NCI-H460 (cell line): ENCODE results near the gene FAM124A. TPM values are rescaled to one million over a fixed set of nuclear protein-coding genes. Genes with fewer than 3 reads are reported as not detected.

ENCODE experiments used
- DNase-seq: peaks from one replicate; pipeline ENCODE4 v3.0.0-alpha.2; 2016; ENCODE audit warnings: low read depth; ENCODE audit errors: extremely low read depth
- total RNA-seq: library from RNA; depleted of rRNA; stranded (reverse); fragments of >200 nt; shearing (Covaris generic); gene quantifications from 2 replicates; pipeline ENCODE4 v1.2.3, GENCODE V29; 2014

Gene FAM124A
- total RNA-seq, 1 experiment from 2014 or later: 1.7 TPM

GRCh38 chr13:51240958-51241357, 18.8 kb downstream of the FAM124A start:
- no peak for DNase-seq

- no peak for DNase-seq
Observed at GRCh38 chr13:51241720-51242119, 19.5 kb downstream of the FAM124A start.

GRCh38 chr13:51243227-51243626, 21.0 kb downstream of the FAM124A start:
- no peak for DNase-seq

- DNase-seq: no peak
Observed at GRCh38 chr13:51243832-51244231, 21.6 kb downstream of the FAM124A start.

DNA sequence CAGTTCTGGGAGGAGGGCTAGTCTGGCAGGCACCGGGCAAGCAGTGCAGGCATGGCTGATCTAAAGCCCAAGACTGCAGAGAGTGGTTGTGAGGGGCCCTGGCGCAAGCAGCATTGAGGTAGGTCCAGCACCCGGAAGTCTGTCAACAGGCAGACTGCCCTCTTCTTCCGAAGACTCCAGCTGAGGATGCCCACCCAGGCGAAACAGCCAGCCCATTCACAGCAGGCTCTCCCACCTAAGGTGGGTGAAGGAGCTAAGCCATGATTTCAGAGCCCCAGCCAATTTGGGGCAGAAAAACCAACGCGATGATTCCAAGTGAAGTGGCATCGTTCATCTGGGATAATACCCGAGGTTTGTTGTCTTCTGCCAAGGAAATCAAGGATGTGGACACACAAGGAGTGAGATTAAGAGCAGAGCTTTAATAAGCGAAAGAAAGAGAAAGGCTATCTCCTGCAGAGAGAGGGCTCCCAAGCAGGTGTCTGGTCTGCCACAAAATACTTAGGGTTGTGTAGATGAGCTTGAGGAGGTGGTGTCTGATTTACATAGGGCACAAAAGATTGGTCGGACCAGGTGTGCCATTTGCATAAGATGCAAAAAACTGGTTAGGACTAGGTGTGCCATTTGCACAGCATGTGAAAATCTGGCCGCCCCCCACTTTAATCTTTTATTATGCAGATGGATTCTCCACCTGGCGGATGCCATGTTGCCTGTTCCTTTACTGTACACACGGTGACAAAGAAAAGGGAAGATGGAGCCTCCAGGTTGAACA, 22.6 kb downstream of the FAM124A start:
- no peak for DNase-seq

DNA sequence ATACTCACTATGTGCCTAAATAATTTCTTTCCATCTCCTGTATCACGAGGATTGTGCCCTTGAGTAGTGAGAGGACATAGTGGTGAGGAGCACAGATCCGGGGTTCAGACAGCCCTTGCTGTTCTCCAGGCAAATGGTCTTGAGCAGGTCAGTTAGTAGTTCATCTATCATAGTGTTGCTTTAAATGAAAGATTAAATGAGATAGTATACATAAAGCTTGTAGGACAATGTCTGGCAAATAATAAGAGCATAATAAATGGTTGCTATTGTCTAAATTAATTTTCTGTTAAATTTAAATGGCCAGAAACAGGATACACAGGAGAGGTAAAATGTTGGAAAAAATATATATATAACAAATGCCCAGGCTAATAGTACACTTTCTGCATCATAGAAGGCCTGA, 23.4 kb downstream of the FAM124A start:
- DNase-seq: no peak

- DNase-seq: no peak
Observed at GRCh38 chr13:51246025-51246417, 23.8 kb downstream of the FAM124A start.

GRCh38 chr13:51246418-51247277, 24.4 kb downstream of the FAM124A start:
- no peak for DNase-seq

DNA sequence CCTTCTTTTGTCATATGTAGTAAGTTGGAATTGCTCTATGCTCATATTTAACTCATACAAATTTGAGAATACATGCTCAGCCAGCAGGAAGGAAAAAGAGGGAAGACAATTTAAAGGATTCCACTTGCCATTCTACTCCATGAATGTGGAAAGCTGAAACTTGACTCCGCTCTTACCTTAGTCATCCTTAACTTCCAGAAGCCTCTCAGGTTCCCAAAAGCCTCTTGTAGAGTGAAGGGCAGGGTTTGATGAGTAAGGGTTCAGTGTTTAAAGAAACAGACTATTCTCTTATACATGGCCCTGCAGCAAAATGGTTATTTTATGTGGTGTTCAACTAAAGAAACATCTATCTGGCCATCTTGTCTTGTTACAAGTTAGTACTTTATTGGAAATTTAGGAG, 27.1 kb downstream of the FAM124A start:
- DNase-seq: no peak

- DNase-seq: no peak
Observed at GRCh38 chr13:51249770-51250741, 27.9 kb downstream of the FAM124A start.

- DNase-seq: no peak
Observed at GRCh38 chr13:51251480-51251879, 29.3 kb downstream of the FAM124A start.

DNA sequence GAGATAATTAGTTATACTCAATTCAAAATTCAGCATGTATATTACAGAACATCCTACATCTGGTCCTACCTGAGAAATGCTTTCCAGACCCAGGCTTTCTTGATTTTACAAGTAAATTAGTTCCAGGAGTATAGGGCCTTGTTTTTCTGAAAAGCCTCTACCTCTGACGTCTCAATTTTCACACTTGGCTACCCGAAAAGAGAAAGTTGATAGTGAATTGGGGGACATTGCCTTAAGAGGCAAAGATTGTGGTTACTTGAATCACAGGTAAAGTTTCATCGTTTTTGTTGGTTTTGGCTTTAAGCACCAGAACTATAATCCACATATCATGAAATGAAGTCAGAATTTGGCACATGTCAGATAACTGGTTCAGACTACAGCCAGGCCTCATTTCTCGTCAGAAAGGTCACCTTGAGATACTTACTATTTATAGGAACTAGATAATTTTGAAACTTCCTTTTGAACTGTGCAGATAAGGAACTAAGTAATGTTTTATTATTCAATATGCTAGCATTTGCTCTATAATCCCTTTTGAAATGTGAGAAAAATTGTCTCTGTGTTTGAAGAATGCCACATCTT, 30.8 kb downstream of the FAM124A start:
- DNase-seq: no peak

DNA sequence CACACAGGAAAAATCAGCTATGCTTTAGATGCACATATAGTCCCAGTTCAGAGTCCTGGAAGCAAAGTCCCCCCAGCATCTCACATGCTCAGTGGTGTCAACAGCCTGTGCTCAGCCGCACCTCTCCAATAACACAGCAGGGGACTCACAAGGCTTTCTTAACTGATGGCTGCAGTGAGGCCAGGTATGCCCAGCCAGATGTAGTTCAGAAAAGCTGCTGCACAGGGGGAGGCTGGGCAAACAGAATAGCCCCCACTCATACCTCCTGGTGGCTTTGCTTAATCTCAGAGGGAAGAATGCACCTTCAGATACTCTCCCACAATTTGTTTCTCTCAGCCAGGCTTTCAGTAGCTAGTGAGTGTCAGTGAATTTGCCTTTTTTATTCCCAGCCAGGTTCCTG, 33.4 kb downstream of the FAM124A start:
- no peak for DNase-seq

DNA sequence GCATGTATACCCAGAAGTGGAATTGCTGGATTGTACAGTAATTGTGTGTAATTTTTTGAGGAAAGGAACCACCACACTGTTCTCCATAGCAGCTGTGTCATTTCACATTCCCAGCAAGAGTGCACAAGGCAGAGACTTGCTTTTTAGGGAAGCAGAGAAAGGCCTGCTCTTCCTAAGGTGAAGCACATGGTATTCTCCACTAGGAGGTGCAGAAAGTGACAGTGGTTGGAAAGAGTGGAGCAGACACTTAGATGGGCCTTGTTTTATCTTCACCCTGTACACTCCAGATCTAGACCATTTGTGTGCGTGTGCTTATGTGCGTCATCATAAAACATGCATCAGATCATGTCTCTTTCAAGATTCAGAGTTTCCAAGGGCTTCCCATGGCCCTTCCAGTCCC, 35.0 kb downstream of the FAM124A start:
- DNase-seq: no peak

DNA sequence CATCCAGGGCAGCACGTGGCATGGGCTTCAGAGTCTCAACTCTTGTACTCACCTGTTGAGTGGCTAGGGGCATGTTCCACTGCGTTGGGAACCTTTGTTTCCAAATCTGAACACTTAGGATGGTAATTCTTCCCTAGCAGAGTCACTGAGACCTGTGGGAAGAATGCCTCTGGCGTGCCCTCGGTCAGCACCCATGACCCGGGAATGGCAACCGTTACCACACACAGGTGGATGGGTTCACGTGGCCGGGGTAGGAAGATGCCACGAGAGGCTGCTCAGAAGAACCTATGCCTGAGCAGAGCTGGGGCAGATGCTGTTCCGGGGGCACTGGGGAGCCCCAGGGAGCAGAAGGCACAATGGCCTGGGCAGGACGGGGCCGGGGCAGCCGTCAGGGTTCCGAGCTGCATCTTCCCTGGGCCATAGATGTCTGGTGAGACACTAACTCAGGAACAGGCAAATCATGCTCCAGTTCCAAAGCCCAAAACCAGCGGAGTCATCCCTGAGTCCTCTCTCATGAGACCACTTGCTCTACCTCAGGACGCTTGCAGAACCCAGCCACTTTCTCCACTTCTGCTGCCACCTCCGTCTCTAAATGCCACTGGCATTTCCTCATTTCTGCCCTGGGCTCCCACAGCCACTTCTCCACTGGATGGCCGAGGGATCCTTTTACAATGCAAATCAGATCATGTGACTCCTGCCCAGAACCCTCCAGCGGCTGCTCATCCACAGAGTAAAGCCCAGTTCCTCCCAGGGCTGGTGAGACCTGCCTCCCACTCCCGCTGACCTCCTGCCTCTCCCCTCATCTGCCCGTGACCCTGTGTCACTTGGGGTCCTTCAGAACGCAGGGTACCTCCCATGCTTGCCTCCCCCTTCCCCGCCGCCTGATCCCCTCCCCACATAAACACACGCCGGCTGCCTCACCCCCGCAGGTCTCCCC, 36.7 kb downstream of the FAM124A start:
- DNase-seq: no peak

- DNase-seq: no peak
Observed at GRCh38 chr13:51260154-51260553, 38.0 kb downstream of the FAM124A start.

- no peak for DNase-seq
Observed at GRCh38 chr13:51261610-51262249, 39.5 kb downstream of the FAM124A start.

DNA sequence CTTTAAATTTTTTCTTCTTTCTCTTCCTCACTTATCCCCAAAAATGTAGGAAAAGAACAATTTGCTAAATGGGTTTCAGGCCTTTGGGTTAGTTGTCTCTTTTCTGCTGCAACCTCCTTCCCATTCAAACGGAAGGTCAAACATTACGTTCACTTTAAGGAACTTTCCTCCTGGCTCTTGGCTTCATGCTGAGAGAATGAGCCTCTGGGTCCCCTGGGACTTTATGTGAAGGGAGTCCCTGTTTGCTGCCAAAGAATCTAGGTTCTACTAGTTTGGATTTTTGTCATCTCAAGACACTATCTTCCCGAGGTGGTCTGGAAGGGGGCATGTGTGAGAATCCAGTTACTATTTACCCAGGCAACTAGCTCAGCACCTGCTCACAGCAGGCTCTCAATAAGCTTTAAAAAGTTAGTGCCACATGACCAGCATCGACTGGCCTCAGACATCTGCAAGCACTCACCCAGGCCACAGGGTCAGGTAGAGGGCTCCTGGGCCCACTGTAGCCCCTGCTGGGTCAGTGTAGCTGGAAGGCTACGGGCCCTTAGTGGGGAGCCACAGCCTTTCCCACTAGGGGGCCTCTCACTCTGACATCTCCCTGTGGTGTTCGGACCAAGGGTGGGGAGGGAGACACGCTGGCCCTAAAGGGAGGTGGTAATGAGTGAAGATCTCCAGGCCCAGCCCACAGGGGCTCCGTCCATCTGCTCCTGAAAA, 40.5 kb downstream of the FAM124A start:
- no peak for DNase-seq
